ENCODE results near the gene MYO18A.

- no peak for TF ChIP-seq POLR2AphosphoS5 (IDR thresholded peaks at IDR 0.05)
- no peak for TF ChIP-seq EP300 (IDR thresholded peaks at IDR 0.05; ENCODE audit: low read depth)
These were observed 4.8 kb downstream of the MYO18A start for GRCh38 chr17:29175349-29175748.
